ENCODE results near the gene GABARAPL2.
"Not testable (repeated sequence)": the region's sequence is repeated elsewhere in the genome, so short reads cannot be mapped to it uniquely, and the experiment has no call there.

GABARAPL2 gene

DNA sequence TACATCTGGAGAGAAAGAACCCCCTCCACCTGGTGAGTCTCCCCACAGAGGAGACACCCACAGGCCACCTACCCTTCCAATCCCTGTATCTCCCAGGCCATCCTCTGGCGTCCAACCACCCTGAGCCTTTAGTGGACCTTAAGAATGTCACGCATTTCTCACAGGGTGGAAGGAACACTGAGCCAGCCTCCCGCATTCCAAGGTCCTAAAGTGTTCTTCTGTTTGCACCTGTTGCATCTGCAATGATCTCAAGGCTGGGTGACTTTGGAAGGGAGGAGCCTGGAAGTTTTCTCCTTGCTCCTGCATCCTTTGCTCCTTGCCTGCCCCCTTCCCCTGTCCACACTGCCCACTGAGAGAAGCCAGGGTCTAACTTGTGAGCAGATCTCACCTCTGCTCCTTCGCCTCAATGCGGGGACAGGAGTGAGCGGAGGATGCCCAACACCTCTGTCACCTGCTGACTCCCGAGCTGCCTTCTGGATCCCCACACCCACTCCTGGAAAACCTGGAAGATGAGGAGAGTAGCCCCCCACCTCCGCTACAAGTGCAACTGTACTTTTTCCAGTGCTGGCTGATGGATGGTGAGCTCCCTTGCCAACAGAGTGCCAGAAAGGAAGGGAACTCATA is 33.9 kb upstream of the GABARAPL2 start:
- DNase-seq (ENCODE audit: extremely low read depth, low read depth): no peak
- TF ChIP-seq, protein P1, sequence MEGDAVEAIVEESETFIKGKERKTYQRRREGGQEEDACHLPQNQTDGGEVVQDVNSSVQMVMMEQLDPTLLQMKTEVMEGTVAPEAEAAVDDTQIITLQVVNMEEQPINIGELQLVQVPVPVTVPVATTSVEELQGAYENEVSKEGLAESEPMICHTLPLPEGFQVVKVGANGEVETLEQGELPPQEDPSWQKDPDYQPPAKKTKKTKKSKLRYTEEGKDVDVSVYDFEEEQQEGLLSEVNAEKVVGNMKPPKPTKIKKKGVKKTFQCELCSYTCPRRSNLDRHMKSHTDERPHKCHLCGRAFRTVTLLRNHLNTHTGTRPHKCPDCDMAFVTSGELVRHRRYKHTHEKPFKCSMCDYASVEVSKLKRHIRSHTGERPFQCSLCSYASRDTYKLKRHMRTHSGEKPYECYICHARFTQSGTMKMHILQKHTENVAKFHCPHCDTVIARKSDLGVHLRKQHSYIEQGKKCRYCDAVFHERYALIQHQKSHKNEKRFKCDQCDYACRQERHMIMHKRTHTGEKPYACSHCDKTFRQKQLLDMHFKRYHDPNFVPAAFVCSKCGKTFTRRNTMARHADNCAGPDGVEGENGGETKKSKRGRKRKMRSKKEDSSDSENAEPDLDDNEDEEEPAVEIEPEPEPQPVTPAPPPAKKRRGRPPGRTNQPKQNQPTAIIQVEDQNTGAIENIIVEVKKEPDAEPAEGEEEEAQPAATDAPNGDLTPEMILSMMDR (IDR thresholded peaks at IDR 0.05; ENCODE audit: low read depth, low read length): no peak

DNA sequence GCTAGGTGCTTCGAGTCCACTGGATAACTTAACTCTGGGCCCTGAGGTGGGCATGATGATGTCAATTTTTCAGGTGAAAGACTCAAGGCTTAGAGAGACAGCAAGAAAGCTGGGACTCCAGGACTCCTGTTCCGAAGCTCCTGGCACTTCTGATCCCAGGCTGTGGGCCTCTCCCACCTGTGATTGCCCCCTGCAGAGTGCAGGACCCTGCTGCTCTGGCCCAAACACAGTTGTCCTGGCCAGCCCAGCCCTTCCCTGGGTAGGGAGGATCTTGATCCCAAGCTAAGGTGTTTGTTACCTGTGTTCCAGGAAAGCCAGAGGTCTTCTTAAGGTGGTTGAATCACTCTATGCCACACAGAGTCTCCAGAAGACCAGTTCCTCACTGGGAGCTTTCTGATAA is 33.4 kb upstream of the GABARAPL2 start:
- no peak for DNase-seq (ENCODE audit: extremely low read depth, low read depth)
- TF ChIP-seq, protein P1 (IDR thresholded peaks at IDR 0.05; ENCODE audit: low read depth, low read length): no peak

DNA sequence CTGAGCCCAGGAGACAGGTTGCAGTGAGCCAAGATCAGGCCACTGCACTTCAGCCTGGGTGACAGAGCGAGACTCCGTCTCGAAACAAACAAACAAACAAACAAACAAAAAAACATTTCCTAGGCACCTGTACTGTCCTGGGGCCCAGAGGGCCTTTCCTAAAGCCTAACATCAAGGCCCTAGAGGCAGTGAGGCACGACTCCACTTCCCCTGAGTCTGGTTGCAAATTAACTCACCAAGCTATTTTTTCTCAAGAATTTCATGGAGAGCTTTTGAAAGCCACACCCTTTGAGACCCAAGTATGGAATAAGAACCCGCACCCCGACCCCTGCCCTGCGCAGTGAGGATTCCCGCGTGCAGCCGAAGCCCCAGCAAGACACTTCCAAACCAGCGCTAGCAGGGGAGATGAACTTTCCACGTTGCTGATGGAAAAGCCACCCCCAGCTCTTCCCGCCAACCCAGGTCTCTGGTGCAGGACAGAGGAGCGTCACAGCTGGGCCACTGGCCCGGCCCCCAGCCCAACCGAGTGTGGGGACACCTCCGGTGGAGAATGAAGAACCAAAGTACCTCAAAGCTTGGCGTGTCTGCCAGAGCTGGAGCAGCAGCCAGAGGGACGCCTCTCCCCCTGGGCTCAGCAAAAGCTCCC is 31.5 kb upstream of the GABARAPL2 start:
- no peak for DNase-seq (ENCODE audit: extremely low read depth, low read depth)
- TF ChIP-seq, protein P1 (IDR thresholded peaks at IDR 0.05; ENCODE audit: low read depth, low read length): no peak

DNA sequence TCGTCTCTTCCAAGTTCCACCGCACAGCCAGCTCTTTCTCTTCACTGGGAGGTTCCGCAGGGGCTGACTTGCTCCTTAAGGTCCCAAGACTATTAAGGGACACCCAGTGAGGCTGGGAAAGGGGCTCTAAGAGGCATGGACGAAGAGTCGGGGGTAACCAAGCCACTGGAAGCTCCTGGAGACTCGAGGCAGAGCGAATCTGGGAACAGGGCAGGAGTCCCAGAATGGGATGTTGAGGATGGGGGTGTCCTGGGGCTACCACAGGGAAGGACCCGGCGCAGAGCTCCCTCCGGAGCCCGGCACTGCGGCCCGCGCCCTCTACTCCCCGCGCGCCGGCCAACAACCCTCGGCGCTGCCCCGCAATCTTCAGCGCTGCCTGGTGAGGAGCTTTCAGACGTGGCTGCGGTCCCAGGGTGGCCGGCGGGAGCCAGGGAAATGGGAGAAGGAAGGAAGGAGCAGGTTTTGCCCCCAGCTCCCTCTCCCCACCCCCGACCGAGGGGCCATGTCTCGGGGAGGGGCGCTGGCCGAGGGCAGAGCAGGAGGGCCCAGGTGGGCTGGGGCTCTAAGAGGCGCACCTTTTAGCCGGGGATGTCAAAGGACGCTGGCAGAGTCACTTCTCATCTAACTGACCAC is 30.9 kb upstream of the GABARAPL2 start:
- TF ChIP-seq, protein P1 (IDR thresholded peaks at IDR 0.05; ENCODE audit: low read depth, low read length): no peak
- no peak for DNase-seq (ENCODE audit: extremely low read depth, low read depth)

DNA sequence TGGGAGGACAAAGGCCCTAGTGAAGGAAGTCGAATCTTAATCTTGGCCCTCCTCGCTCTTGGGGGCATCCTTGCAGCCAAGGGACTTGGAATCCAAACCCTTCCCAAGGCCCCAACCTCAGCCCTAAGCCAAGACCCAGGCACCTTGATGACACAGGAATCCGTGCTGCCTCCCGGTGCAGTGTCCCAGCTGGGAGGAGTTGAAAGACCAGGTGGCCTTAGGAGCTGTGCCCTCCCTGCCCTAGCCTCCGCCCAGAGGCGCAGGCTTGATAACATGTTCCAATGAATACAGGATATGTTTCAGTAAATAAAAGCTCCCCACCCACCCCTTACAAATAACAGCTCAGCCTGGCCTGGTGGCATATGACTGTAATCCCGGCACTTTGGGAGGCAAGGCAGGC is 30.3 kb upstream of the GABARAPL2 start, which contains the start of gene CHST5:
CHST5 (minus strand) TSS at position 208 of the 400 bp plus-strand sequence. CDS start 5,724 bp downstream, outside the sequence.
- TF ChIP-seq, protein P1 (IDR thresholded peaks at IDR 0.05; ENCODE audit: low read depth, low read length): no peak
- no peak for DNase-seq (ENCODE audit: extremely low read depth, low read depth)

DNA sequence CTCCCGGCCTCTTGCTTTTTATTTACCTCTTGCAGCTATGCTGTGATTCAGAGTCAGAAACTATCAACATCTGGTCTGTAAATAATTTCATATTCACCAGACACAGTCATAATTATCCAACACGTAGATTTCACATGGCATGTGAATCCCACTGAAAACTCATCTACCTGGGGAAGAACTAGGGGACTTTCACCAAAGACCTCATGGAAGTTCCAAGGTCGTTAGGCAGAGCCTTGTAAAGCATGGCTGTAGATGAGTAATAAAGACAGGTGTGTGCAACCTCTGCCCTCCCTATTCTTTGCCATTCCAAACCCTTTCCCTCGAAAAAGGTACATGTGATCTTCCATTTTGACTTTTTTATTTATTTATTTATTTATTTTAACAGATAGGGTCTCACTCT is 28.4 kb upstream of the GABARAPL2 start:
- DNase-seq (ENCODE audit: extremely low read depth, low read depth): no peak
- TF ChIP-seq, protein P1 (IDR thresholded peaks at IDR 0.05; ENCODE audit: low read depth, low read length): no peak

DNA sequence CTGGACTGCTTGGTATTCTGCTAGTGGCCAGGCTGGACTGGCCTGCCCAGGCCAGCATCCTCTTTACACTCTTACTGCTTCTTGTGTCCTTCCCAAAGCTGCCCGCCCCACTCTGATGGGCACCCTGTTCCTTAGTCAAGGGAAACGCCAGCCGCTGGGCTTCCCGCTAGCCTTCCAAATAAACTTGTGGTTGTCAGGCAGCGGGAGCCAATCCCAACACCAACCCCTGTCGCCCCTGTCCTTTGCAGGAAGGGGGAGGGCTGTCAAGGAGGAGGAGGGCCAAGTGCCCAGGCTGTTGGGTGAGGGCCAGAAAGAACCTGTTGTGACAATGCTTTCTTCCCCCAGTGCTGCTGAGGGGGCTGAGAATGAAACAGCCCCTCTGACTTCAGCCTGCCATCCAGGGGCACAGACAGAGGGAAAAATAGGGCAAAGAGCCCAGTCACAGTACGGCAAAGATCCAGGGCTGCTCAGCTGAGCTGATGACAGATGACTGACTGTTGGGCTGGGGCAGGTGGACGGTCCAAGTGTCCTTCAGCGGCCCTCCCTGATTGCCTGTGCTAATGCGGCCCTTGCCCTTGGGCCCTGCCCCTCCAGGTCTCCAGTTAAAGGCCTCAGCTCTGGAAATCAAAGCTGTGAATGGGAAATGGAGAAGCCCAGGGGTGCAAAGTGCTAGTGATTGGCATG is 27.2 kb upstream of the GABARAPL2 start:
- DNase-seq (ENCODE audit: extremely low read depth, low read depth): not testable (repeated sequence)

Measured in AG09319 (cell line).